Activated CD8-positive, alpha-beta memory T cell treated with anti-CD3 and anti-CD28 coated beads, Interleukin-2, amount 10 ng/mL, durations not matched to agents 7 days and 5 days (primary cell): ENCODE data around the gene GHRHR. TPM values are rescaled to one million over a fixed set of nuclear protein-coding genes. Genes with fewer than 3 reads are reported as not detected.

Source experiments
- ATAC-seq: fragments of 150-1000 bp; cut with Tn5 transposase; one replicate; pipeline ENCODE4 v1.10.0; 2021; ENCODE audit warnings: moderate library complexity
- CTCF ChIA-PET: fragments of 350-600 bp; sonication (Branson Sonifier 250); formaldehyde crosslinking; loops from one replicate; lab custom pipeline; 2021; ENCODE audit warnings: antibody characterized with exemption; lab: Charles Lee
- DNase-seq: peaks from one replicate; pipeline ENCODE4 v3.0.0-alpha.2; 2020
- H3K27ac Mint-ChIP-seq: one replicate; pipeline ENCODE4 v1.8.0; 2021; ENCODE audit warnings: mild to moderate bottlenecking, mixed read lengths
- H3K27me3 Mint-ChIP-seq: one replicate; pipeline ENCODE4 v1.8.0; 2021; ENCODE audit warnings: mixed read lengths
- H3K36me3 Mint-ChIP-seq: one replicate; pipeline ENCODE4 v1.8.0; 2021; ENCODE audit warnings: mild to moderate bottlenecking, mixed read lengths
- H3K4me1 Mint-ChIP-seq: one replicate; pipeline ENCODE4 v1.8.0; 2021; ENCODE audit warnings: mixed read lengths
- H3K4me3 Mint-ChIP-seq: one replicate; pipeline ENCODE4 v1.8.0; 2021; ENCODE audit warnings: mild to moderate bottlenecking, moderate library complexity, mixed read lengths
- H3K9me3 Mint-ChIP-seq: one replicate; pipeline ENCODE4 v1.8.0; 2022; ENCODE audit warnings: low read depth, mixed read lengths
- total RNA-seq, 2 experiments: library from RNA; stranded (reverse); gene quantifications; one replicate each; pipeline ENCODE4 v1.2.3, GENCODE V29; 2021

The GHRHR gene
- total RNA-seq, 2 experiments from 2014 or later: not detected

- Mint-ChIP-seq H3K27me3 (peaks cover 20% of the 10 kb centered on the region), H3K4me1 (peaks cover 7% of the 10 kb centered on the region), H3K4me3 (no peak overlapping the region), H3K36me3 (no peaks in the 10 kb centered on the region), H3K9me3 (no peaks in the 10 kb centered on the region), H3K27ac (no peak overlapping the region)
- no peak for ATAC-seq
- peak; percentile 38 for DNase-seq
- CTCF ChIA-PET: interaction anchor here (1.1 to 3.0 kb wide), 6 partner anchors 9 to 155 kb away, joined by 3 to 13 read pairs (median 4); no protein-coding TSS in a partner anchor
These were observed 10.2 kb downstream of the GHRHR start for GRCh38 chr7:30973791-30974604.

GRCh38 chr7:30974605-30975255 lies 11.0 kb downstream of the GHRHR start:
- H3K4me1 Mint-ChIP-seq: peaks cover 7% of the 10 kb centered on the region
- no peaks in the 10 kb centered on the region for H3K9me3 Mint-ChIP-seq
- CTCF ChIA-PET: interaction anchor here (1.1 to 3.0 kb wide), 6 partner anchors 9 to 156 kb away, joined by 3 to 13 read pairs (median 4); no protein-coding TSS in a partner anchor
- peak; percentile 84 for ATAC-seq
- peak; percentile 77 for DNase-seq
- no peak overlapping the region for H3K27ac Mint-ChIP-seq
- H3K36me3 Mint-ChIP-seq: no peaks in the 10 kb centered on the region
- H3K27me3 Mint-ChIP-seq: peaks cover 20% of the 10 kb centered on the region
- H3K4me3 Mint-ChIP-seq: no peak overlapping the region

DNA sequence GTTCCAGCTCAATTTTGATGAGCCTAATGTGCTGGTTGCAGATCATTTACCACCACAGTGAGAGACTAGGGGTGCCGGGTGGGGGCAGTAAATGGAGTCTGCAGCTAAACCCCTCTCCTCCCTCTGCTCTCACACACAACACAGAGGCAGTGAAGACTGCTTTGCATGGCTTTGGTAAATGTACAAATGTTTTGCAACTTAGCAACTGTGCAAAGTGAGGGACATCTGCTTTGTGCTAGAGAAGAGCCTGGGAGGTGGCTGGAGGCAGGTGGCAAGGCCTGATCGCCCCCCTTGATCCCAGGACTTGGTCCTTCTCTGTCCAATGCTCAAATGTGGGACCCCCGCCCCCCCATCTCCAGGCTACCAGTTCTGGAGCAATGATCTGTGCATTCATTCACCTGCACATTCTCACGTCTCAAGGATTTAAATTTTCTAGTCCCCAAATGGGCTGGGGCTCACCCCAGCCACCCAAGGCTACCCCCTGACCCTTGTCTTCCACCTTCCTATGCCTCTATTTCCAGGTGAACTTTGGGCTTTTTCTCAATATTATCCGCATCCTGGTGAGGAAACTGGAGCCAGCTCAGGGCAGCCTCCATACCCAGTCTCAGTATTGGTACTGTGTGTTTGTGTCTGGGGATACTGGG lies 11.6 kb downstream of the GHRHR start:
- Mint-ChIP-seq H3K9me3 (no peaks in the 10 kb centered on the region), H3K4me1 (peaks cover 7% of the 10 kb centered on the region), H3K27ac (no peak overlapping the region), H3K36me3 (no peaks in the 10 kb centered on the region), H3K27me3 (peaks cover 20% of the 10 kb centered on the region), H3K4me3 (no peak overlapping the region)
- DNase-seq: peak; percentile 18
- peak; percentile 8 for ATAC-seq
- CTCF ChIA-PET: interaction anchor here (1.2 to 1.5 kb wide), 3 partner anchors 34 to 150 kb away, joined by 4 to 5 read pairs (median 4); no protein-coding TSS in a partner anchor

DNA sequence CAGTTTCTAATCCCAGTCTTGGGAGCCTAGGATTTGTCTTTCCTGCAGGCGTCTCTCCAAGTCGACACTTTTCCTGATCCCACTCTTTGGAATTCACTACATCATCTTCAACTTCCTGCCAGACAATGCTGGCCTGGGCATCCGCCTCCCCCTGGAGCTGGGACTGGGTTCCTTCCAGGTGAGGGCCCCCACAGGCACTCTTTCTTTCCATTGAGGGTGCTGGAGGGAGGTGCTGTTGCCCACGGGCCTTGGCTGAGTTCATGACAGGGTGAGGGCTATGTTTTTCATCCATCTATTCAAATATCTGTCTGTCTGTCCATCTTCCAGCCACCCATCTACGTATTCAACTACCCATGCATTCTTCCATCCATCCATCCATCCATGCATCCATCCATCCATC lies 12.6 kb downstream of the GHRHR start:
- H3K36me3 Mint-ChIP-seq: no peaks in the 10 kb centered on the region
- H3K27ac Mint-ChIP-seq: no peak overlapping the region
- no peak overlapping the region for H3K4me3 Mint-ChIP-seq
- no peak for ATAC-seq
- CTCF ChIA-PET: no interaction called here
- H3K9me3 Mint-ChIP-seq: no peaks in the 10 kb centered on the region
- H3K4me1 Mint-ChIP-seq: peaks cover 7% of the 10 kb centered on the region
- peak; percentile 5 for DNase-seq
- H3K27me3 Mint-ChIP-seq: peaks cover 17% of the 10 kb centered on the region

DNA sequence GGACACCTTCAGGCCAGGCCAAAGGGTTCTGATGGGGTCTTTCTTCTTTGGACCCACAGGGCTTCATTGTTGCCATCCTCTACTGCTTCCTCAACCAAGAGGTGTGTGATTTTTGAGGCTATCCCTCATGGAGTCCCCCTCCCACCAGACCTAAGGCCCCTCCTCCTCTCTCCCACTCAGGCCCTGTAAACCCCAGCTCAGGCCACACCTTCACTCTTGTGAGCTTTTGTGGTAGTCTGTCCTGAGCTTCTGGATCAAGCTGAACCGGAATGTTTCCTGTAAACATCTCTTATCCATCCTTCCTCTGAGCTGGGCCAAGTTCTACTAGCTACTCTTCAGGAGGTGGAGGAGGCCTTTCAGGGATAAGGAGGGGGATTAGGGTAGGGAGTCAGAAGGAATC lies 13.5 kb downstream of the GHRHR start:
- Mint-ChIP-seq H3K9me3 (no peaks in the 10 kb centered on the region), H3K36me3 (no peaks in the 10 kb centered on the region), H3K27ac (no peak overlapping the region), H3K4me3 (no peak overlapping the region), H3K4me1 (peaks cover 7% of the 10 kb centered on the region), H3K27me3 (peaks cover 15% of the 10 kb centered on the region)
- DNase-seq: peak; percentile 28
- ATAC-seq: no peak
- CTCF ChIA-PET: interaction anchor here (1.5 kb wide), 1 partner anchor 145 kb away, joined by 4 read pairs; no protein-coding TSS in a partner anchor

- CTCF ChIA-PET: interaction anchor here (0.7 to 1.5 kb wide), 3 partner anchors 40 to 181 kb away, joined by 3 to 4 read pairs (median 4); no protein-coding TSS in a partner anchor
- Mint-ChIP-seq H3K9me3 (no peaks in the 10 kb centered on the region), H3K27me3 (peaks cover 7% of the 10 kb centered on the region), H3K4me1 (peaks cover 7% of the 10 kb centered on the region), H3K4me3 (no peak overlapping the region), H3K36me3 (no peaks in the 10 kb centered on the region), H3K27ac (no peak overlapping the region)
- ATAC-seq: no peak
- DNase-seq: peak; percentile 54
These were observed 14.3 kb downstream of the GHRHR start for GRCh38 chr7:30977896-30978564.

DNA sequence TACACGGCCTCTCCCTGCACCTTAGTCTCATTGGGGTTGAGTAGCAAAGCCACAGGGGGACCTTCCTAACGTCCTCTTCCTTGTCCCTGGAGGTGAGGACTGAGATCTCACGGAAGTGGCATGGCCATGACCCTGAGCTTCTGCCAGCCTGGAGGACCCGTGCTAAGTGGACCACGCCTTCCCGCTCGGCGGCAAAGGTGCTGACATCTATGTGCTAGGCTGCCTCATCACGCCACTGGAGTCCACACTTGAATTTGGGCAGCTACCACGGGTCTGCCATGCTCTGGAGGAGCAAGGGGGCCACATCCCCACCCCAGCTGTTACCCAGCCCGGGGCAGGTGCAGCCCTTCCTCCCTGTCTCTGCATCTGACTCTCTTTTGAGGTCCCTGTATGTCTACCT lies 15.3 kb downstream of the GHRHR start:
- Mint-ChIP-seq H3K4me3 (no peak overlapping the region), H3K27ac (no peak overlapping the region), H3K9me3 (no peaks in the 10 kb centered on the region), H3K4me1 (peaks cover 9% of the 10 kb centered on the region), H3K36me3 (no peaks in the 10 kb centered on the region), H3K27me3 (peaks cover 9% of the 10 kb centered on the region)
- ATAC-seq: no peak
- CTCF ChIA-PET: interaction anchor here (0.9 kb wide), 1 partner anchor 41 kb away, joined by 3 read pairs; no protein-coding TSS in a partner anchor
- DNase-seq: peak; percentile 31

DNA sequence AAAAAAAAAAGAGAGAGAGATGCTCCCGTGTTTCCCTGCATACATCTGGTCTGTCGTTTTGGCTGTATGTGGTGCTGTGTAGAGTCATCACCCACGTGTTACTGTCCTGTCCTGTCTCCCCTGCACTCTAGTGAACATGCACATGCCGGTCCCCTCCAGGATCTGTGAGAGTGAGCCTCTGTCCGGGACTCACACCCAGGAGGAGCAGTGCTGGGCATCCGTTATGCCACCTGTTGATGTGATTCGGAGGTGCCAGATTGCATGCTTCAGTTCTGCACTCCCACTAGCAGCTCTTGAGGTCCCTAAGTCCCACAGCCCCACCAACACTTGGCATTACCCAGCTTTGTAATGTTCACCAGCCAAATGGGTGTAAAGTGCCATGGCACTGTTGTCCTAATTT lies 16.4 kb downstream of the GHRHR start:
- H3K9me3 Mint-ChIP-seq: no peaks in the 10 kb centered on the region
- no peaks in the 10 kb centered on the region for H3K36me3 Mint-ChIP-seq
- no peak overlapping the region for H3K4me3 Mint-ChIP-seq
- H3K4me1 Mint-ChIP-seq: peaks cover 5% of the 10 kb centered on the region
- H3K27me3 Mint-ChIP-seq: peaks cover 9% of the 10 kb centered on the region
- CTCF ChIA-PET: interaction anchor here (1.2 to 7.8 kb wide), 3 partner anchors 14 to 154 kb away, joined by 3 to 243 read pairs (median 3); no protein-coding TSS in a partner anchor
- DNase-seq (no peak), ATAC-seq (no peak)
- no peak overlapping the region for H3K27ac Mint-ChIP-seq

DNA sequence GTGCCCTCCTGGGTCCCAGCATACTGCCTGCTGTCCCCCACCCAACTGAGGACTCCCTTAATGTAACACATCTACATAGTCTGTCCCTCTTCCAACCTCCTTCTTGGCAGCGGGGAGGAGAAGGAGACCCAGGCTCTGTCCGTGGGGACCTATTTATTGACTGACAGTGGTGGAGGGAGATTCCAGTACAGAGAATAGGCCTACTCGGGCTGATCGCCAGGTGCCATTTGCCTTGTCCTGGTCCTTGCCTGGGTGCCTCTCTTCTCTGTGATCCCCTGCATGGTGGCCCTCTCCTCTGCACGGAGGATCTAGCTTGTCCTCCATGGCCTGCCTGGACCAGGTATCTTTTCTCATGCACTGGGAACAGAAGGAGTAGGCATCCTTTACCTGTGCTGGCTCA lies 17.0 kb downstream of the GHRHR start:
- ATAC-seq: no peak
- Mint-ChIP-seq H3K36me3 (no peaks in the 10 kb centered on the region), H3K4me1 (peaks cover 5% of the 10 kb centered on the region), H3K4me3 (no peak overlapping the region), H3K27ac (no peak overlapping the region), H3K27me3 (peaks cover 13% of the 10 kb centered on the region), H3K9me3 (no peaks in the 10 kb centered on the region)
- CTCF ChIA-PET: interaction anchor here (1.2 to 7.8 kb wide), 3 partner anchors 13 to 154 kb away, joined by 3 to 243 read pairs (median 3); no protein-coding TSS in a partner anchor
- no peak for DNase-seq

GRCh38 chr7:30983042-30983913 lies 19.5 kb downstream of the GHRHR start:
- H3K9me3 Mint-ChIP-seq: no peaks in the 10 kb centered on the region
- no peak overlapping the region for H3K4me3 Mint-ChIP-seq
- CTCF ChIA-PET: interaction anchor here (0.7 to 7.8 kb wide), 26 partner anchors 10 to 186 kb away, joined by 3 to 243 read pairs (median 4); partner anchors contain the start of gene GHRHR
- ATAC-seq (peak; percentile 84), DNase-seq (peak; percentile 81)
- H3K36me3 Mint-ChIP-seq: no peaks in the 10 kb centered on the region
- peaks cover 15% of the 10 kb centered on the region for H3K27me3 Mint-ChIP-seq
- no peak overlapping the region for H3K27ac Mint-ChIP-seq
- peaks cover 5% of the 10 kb centered on the region for H3K4me1 Mint-ChIP-seq

DNA sequence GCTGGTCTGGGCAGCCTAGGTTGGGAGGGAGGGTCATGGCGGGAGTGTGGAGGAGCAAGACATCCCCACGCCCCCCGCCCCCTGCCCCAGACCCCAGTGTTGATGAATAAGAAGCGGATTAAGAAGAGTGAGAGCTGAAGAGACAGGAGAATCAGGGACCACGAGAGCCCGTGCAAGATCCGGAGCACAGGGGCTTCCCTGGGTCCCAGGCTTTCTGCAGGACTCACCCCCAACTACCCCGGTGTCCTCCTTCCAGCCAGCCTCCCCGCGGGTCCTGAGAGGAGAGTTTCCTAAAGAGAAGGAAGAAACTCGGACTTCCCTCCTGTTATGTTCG lies 20.1 kb downstream of the GHRHR start:
- Mint-ChIP-seq H3K27me3 (peaks cover 15% of the 10 kb centered on the region), H3K4me3 (no peak overlapping the region), H3K27ac (no peak overlapping the region), H3K4me1 (peaks cover 5% of the 10 kb centered on the region), H3K36me3 (no peaks in the 10 kb centered on the region), H3K9me3 (no peaks in the 10 kb centered on the region)
- ATAC-seq (no peak), DNase-seq (no peak)
- CTCF ChIA-PET: interaction anchor here (0.7 to 7.8 kb wide), 26 partner anchors 11 to 187 kb away, joined by 3 to 243 read pairs (median 4); partner anchors contain the start of gene GHRHR
